Caco-2 (cell line): ENCODE measurements around the gene CHPF2. TPM values are rescaled to one million over a fixed set of nuclear protein-coding genes. Genes with fewer than 3 reads are reported as not detected.

ENCODE experiments used
- BruUV-seq: library from RNA; stranded (reverse); fragments of 400-500 nt; replicated peaks from 2 replicates; lab custom pipeline; 2021; lab: Mats Ljungman, UMichigan
- CTCF ChIA-PET: fragments of 300-600 bp; sonication (Branson Sonifier 250); formaldehyde crosslinking; loops from one replicate; lab custom pipeline; 2022; ENCODE audit warnings: antibody characterized with exemption; lab: Charles Lee
- POLR2A ChIA-PET: fragments of 300-600 bp; sonication (Branson Sonifier 250); formaldehyde crosslinking; loops from one replicate; lab custom pipeline; 2022; ENCODE audit warnings: antibody characterized with exemption; lab: Charles Lee
- DNase-seq, 2 experiments: peaks; one replicate each; pipeline versions ENCODE4 v3.0.0 to v3.0.0-alpha.2; 2020 to 2022
- H3K27me3 ChIP-seq: replicated peaks from 2 replicates; pipeline ENCODE4 v1.6.0; 2011; ENCODE audit warnings: low read length; ENCODE audit not compliant: control insufficient read depth, insufficient read depth
- H3K36me3 ChIP-seq: 2 replicates; pipeline ENCODE4 v1.5.1; 2011; ENCODE audit warnings: low read length; ENCODE audit not compliant: control insufficient read depth, insufficient read depth
- H3K4me1 ChIP-seq: fragments of 250-450 bp; sonication (Bioruptor Pico); 2 replicates; pipeline ENCODE4 v1.5.1; 2020; ENCODE audit warnings: mild to moderate bottlenecking
- H3K4me3 ChIP-seq: 2 replicates; pipeline ENCODE4 v1.5.1; 2011; ENCODE audit warnings: low read depth, mild to moderate bottlenecking, control low read depth, low read length
- H3K9me3 ChIP-seq: fragments of 250-450 bp; sonication (Bioruptor Pico); 2 replicates; pipeline ENCODE4 v1.5.1; 2020; ENCODE audit warnings: mild to moderate bottlenecking, moderate library complexity
- H3K27ac Mint-ChIP-seq: one replicate; pipeline ENCODE4 v1.8.0; 2022; ENCODE audit warnings: mixed read lengths; ENCODE audit not compliant: unreplicated experiment
- H3K27me3 Mint-ChIP-seq: one replicate; pipeline ENCODE4 v1.8.0; 2022; ENCODE audit warnings: mixed read lengths; ENCODE audit not compliant: insufficient read depth, unreplicated experiment
- H3K36me3 Mint-ChIP-seq: one replicate; pipeline ENCODE4 v1.8.0; 2022; ENCODE audit warnings: mild to moderate bottlenecking, mixed read lengths; ENCODE audit not compliant: insufficient read depth, unreplicated experiment
- H3K4me1 Mint-ChIP-seq: one replicate; pipeline ENCODE4 v1.8.0; 2022; ENCODE audit warnings: low read depth, mixed read lengths; ENCODE audit not compliant: unreplicated experiment
- H3K4me3 Mint-ChIP-seq: one replicate; pipeline ENCODE4 v1.8.0; 2022; ENCODE audit warnings: mild to moderate bottlenecking, moderate library complexity, mixed read lengths; ENCODE audit not compliant: unreplicated experiment
- H3K9me3 Mint-ChIP-seq: one replicate; pipeline ENCODE4 v1.8.0; 2022; ENCODE audit warnings: mixed read lengths; ENCODE audit not compliant: unreplicated experiment
- CTCF ChIP-seq, 2 experiments: fragments of 200-600 bp in 1 of 2; IDR thresholded peaks; 1 replicate in 1 of 2; 2 replicates in 1 of 2; pipeline versions ENCODE4 v1.5.1 to v1.8.0; 2011 to 2022; ENCODE audit warnings: antibody characterized with exemption in 1 of 2, control low read depth in 1 of 2, inconsistent platforms in 1 of 2, low read depth in 1 of 2, low read length in 1 of 2, mild to moderate bottlenecking in 1 of 2, moderate library complexity in 1 of 2; ENCODE audit not compliant: insufficient read depth in 1 of 2, severe bottlenecking in 1 of 2, unreplicated experiment in 1 of 2
- intact Hi-C: fragments of 100-400 bp; cut with micrococcal nuclease; formaldehyde crosslinking; loops from one replicate; pipeline ENCODE4 v1.10.0; 2022; ENCODE audit not compliant: unreplicated experiment
- total RNA-seq: library from RNA; stranded (reverse); gene quantifications from 2 replicates; pipeline ENCODE4 v1.2.3, GENCODE V29; 2022

Gene CHPF2
- total RNA-seq, 1 experiment from 2014 or later: 34.0 TPM

DNA sequence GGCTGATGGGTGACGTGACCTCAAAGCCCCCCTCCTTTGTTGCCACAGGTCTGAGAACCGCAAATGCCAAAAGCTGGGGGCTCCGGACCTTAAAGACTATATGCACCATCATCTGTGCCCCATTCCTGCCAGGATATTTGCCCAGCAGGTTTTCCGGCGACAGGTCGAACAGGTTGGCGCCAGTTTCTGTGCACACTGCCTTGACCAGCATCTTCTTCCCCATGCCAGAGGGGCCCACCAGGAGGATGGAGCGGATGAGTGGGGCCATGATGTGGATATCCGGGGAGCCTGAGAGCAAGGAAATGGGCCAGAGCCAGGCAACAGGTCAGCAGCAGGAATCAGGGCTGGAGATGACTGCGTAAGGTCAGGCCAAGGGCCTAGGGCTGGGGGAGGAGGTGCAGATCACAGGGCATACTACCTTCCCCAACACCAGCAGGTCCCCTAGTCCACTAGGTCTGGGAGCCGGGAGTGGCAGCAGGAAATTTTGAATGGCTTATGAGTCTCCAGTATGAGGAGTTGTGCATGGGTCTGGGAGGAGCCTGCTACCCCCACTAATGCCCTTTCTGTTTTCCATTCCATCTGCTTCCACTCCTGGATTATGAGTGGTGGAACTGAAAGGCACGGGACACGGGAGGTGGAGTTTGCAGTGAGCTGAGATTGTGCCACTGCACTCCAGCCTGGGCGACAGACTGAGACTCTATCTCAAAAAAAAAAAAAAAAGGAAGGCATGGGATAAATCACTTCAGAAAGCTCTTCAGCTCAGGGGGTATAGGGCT lies 38.9 kb upstream of the CHPF2 start:
- Mint-ChIP-seq H3K27ac (no peak overlapping the region), H3K4me3 (no peak overlapping the region), H3K27me3 (peaks cover 15% of the 10 kb centered on the region), H3K4me1 (no peaks in the 10 kb centered on the region), H3K9me3 (no peaks in the 10 kb centered on the region), H3K36me3 (no peaks in the 10 kb centered on the region)
- CTCF ChIA-PET: no interaction called here
- TF ChIP-seq CTCF (IDR thresholded peaks at IDR 0.05; ENCODE audit: insufficient read depth in 1 of 2, low read depth in 1 of 2, low read length in 1 of 2, severe bottlenecking in 1 of 2, unreplicated experiment in 1 of 2): no peak
- DNase-seq: no peak
- intact Hi-C loops: no loop called here
- Histone ChIP-seq H3K4me1 (no peaks in the 10 kb centered on the region), H3K36me3 (no peaks in the 10 kb centered on the region), H3K9me3 (no peaks in the 10 kb centered on the region), H3K27me3 (peaks cover 3% of the 10 kb centered on the region; the same call in 1 of the 2 replicates), H3K4me3 (no peak overlapping the region)
- POLR2A ChIA-PET: no interaction called here
- BruUV-seq: no TSS peak

- H3K4me1 Mint-ChIP-seq: no peaks in the 10 kb centered on the region
- POLR2A ChIA-PET: no interaction called here
- Histone ChIP-seq H3K4me3 (no peak overlapping the region), H3K27me3 (peaks cover 3% of the 10 kb centered on the region; the same call in 1 of the 2 replicates), H3K9me3 (no peaks in the 10 kb centered on the region), H3K4me1 (no peaks in the 10 kb centered on the region), H3K36me3 (no peaks in the 10 kb centered on the region)
- no peak for TF ChIP-seq CTCF (IDR thresholded peaks at IDR 0.05; ENCODE audit: insufficient read depth in 1 of 2, low read depth in 1 of 2, low read length in 1 of 2, severe bottlenecking in 1 of 2, unreplicated experiment in 1 of 2)
- BruUV-seq: no TSS peak
- H3K27ac Mint-ChIP-seq: no peak overlapping the region
- no peaks in the 10 kb centered on the region for H3K36me3 Mint-ChIP-seq
- intact Hi-C loops: no loop called here
- no peak for DNase-seq
- no peaks in the 10 kb centered on the region for H3K9me3 Mint-ChIP-seq
- H3K4me3 Mint-ChIP-seq: no peak overlapping the region
- CTCF ChIA-PET: interaction anchor here (0.7 to 1.1 kb wide), 2 partner anchors 27 to 176 kb away, joined by 3 read pairs; partner anchors contain the start of gene GBX1
- peaks cover 12% of the 10 kb centered on the region for H3K27me3 Mint-ChIP-seq
Observed at GRCh38 chr7:151194188-151194587, 38.1 kb upstream of the CHPF2 start.

DNA sequence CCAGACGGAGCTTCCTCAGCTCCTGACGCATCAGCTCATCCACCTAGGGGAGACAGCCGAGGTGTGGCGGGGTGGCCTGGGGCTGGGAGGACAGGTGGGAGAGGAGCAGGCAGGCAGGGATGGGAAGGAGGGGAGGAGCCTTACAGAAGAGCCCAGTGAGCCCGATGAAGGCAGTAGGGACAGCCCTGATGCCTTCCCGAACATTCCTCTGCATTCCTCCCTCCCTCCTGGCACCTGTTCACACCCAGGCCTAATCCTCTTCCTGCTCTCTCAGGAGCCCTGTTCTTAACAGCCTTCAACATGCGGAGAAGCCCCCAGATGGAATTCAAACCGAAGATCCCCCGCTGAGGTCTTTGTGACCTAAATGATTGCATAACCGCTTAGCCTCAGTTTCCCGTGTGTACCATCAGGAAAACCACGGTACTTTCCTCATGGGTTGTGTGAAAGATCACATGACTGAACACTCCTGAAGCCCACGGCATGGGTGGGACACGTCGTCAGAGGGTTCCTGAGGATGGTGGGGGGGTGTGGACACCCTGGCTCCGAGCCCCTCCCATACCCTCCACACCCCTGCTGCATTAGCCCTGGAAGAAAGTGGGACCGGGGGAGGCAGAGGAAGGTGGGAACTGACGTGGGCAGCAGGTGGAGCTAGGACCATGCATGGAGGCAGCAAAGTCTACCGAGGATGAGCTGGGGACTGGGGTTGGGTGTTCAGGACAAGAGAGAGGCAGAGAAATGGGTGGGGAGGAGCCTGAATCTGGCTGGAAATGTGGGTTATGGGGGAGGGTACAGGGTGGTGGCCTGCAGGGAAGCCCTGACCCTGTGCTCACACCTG lies 36.5 kb upstream of the CHPF2 start:
- Histone ChIP-seq H3K9me3 (no peaks in the 10 kb centered on the region), H3K36me3 (no peaks in the 10 kb centered on the region), H3K4me1 (no peaks in the 10 kb centered on the region), H3K27me3 (peaks cover 3% of the 10 kb centered on the region; the same call in 1 of the 2 replicates), H3K4me3 (no peak overlapping the region)
- H3K4me1 Mint-ChIP-seq: no peaks in the 10 kb centered on the region
- peaks cover 7% of the 10 kb centered on the region for H3K27me3 Mint-ChIP-seq
- TF ChIP-seq CTCF (IDR thresholded peaks at IDR 0.05; ENCODE audit: insufficient read depth in 1 of 2, low read depth in 1 of 2, low read length in 1 of 2, severe bottlenecking in 1 of 2, unreplicated experiment in 1 of 2): no peak
- H3K9me3 Mint-ChIP-seq: no peaks in the 10 kb centered on the region
- no peaks in the 10 kb centered on the region for H3K36me3 Mint-ChIP-seq
- intact Hi-C loops: no loop called here
- ChIA-PET CTCF (interaction anchor here (1.1 kb wide), 1 partner anchor 28 kb away, joined by 3 read pairs; the partner anchor contains the start of gene GBX1), POLR2A (no interaction called here)
- H3K4me3 Mint-ChIP-seq: no peak overlapping the region
- no TSS peak for BruUV-seq
- no peak overlapping the region for H3K27ac Mint-ChIP-seq
- no peak for DNase-seq
